NB4 (cell line): ENCODE data around the gene BIRC6.

Source experiments
- DNase-seq: peaks from one replicate; pipeline ENCODE4 v3.0.0; 2010; ENCODE audit warnings: low read depth
- H3K4me3 ChIP-seq: one replicate; pipeline ENCODE4 v1.5.1; 2011; ENCODE audit warnings: mild to moderate bottlenecking, low read depth, low read length, moderate library complexity
- CTCF ChIP-seq: IDR thresholded peaks from one replicate; pipeline ENCODE4 v1.5.1; 2012; ENCODE audit warnings: low read depth, low read length
- MYC ChIP-seq: IDR thresholded peaks from 2 replicates; pipeline ENCODE4 v1.6.1; 2011; ENCODE audit warnings: low read depth, low read length
- POLR2A ChIP-seq: IDR thresholded peaks from 2 replicates; pipeline ENCODE4 v1.6.1; 2011; ENCODE audit warnings: mild to moderate bottlenecking; ENCODE audit not compliant: insufficient read length; ENCODE audit errors: extremely low read depth
- TF ChIP-seq, protein P1 (sequence below): IDR thresholded peaks from 2 replicates; pipeline ENCODE4 v1.6.1; 2011; ENCODE audit warnings: low read depth, low read length

BIRC6 gene

GRCh38 chr2:32647180-32647651 is 290.4 kb downstream of the BIRC6 start:
- H3K4me3 ChIP-seq, result no peak overlapping the region
- TF ChIP-seq CTCF, result no peak
- TF ChIP-seq, protein P1, sequence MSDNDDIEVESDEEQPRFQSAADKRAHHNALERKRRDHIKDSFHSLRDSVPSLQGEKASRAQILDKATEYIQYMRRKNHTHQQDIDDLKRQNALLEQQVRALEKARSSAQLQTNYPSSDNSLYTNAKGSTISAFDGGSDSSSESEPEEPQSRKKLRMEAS, result no peak
- no peak for TF ChIP-seq MYC
- no peak for TF ChIP-seq POLR2A
- DNase-seq, result peak; percentile 12

- TF ChIP-seq MYC (no peak), CTCF (no peak), POLR2A (no peak)
- TF ChIP-seq, protein P1, result no peak
- DNase-seq, result no peak
- H3K4me3 ChIP-seq, result no peak overlapping the region
Observed at GRCh38 chr2:32652555-32653209, 295.9 kb downstream of the BIRC6 start.

DNA sequence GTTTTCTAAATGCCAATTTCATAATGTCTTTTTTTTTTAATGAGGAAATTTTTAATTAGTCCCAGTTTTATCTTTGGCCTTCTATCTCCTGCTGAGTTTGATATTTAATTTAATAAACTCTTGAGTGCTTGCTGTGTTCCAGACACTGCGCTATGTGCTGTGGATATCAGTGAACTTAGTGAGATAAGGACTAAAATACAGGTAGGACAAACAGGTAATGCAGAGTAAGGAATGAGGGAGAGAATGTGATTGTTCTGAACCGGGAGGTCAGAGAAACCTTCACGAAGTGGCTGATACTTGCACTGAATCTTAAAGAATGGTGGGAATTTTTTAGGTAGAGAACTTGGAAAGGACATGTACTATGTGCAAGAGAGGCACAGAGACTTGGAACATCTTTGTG is 299.2 kb downstream of the BIRC6 start:
- TF ChIP-seq, protein P1, result no peak
- TF ChIP-seq MYC (no peak), CTCF (no peak)
- DNase-seq, result no peak
- H3K4me3 ChIP-seq, result no peak overlapping the region

DNA sequence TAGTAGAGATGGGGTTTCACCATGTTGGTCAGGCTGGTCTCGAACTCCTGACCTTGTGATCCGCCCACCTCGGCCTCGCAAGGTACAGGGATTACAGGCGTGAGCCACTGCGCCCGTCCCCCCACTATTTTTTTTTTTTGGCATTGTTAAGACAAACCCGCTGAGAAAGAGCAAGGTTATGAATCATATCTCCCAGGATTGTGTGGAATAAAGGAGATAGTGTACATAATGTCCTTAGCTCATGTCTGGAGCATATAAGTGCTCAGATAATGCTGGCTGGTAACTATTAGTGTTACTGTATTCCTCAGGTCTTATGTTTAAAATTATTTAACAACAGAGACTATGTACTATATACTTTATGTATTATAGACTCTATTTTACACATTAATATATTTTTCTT is 307.0 kb downstream of the BIRC6 start:
- no peak for DNase-seq
- TF ChIP-seq MYC, result no peak
- TF ChIP-seq, protein P1, result no peak
- no peak for TF ChIP-seq CTCF
- no peak overlapping the region for H3K4me3 ChIP-seq

- no peak overlapping the region for H3K4me3 ChIP-seq
- no peak for TF ChIP-seq CTCF
- TF ChIP-seq, protein P1, result no peak
- TF ChIP-seq MYC, result no peak
- TF ChIP-seq POLR2A, result no peak
- no peak for DNase-seq
Observed at GRCh38 chr2:32666704-32667103, 309.9 kb downstream of the BIRC6 start.
